Measurements from ENCODE around the gene SEC31B.

The SEC31B gene

GRCh38 chr10:100535715-100536353 lies 16.2 kb upstream of the SEC31B start, which contains the start of gene HIF1AN (continued):
- TF ChIP-seq ZFP37 (tag by site-specific recombination; IDR thresholded peaks at IDR 0.05) (no peak), SETDB1 (IDR thresholded peaks at IDR 0.05; ENCODE audit: insufficient read length, low read length) (no peak), BCL11A (tag by site-specific recombination; IDR thresholded peaks at IDR 0.05; ENCODE audit: low read depth) (no peak), ZBTB8A (tag by site-specific recombination; IDR thresholded peaks at IDR 0.05) (peak; percentile 79), PRDM10 (tag by site-specific recombination; IDR thresholded peaks at IDR 0.05) (peak; percentile 64), ELK4 (IDR thresholded peaks at IDR 0.05; ENCODE audit: borderline replicate concordance, low read depth, low read length) (peak; percentile 32; the same call in 1 of the 2 replicates), REPIN1 (tag by site-specific recombination; IDR thresholded peaks at IDR 0.05; ENCODE audit: low read depth) (peak; percentile 78), ZNF624 (tag by site-specific recombination; IDR thresholded peaks at IDR 0.05) (no peak), WT1 (tag by site-specific recombination; IDR thresholded peaks at IDR 0.05) (no peak; the same call in 1 of the 2 replicates), ZNF645 (tag by site-specific recombination; IDR thresholded peaks at IDR 0.05) (no peak), ZNF121 (tag by site-specific recombination; IDR thresholded peaks at IDR 0.05) (no peak), ZNF280C (tag by site-specific recombination; IDR thresholded peaks at IDR 0.05) (no peak), ZNF776 (tag by site-specific recombination; IDR thresholded peaks at IDR 0.05; ENCODE audit: borderline replicate concordance) (no peak), ZNF621 (tag by site-specific recombination; IDR thresholded peaks at IDR 0.05) (no peak), KLF1 (tag by site-specific recombination; IDR thresholded peaks at IDR 0.05) (peak; percentile 59), ZNF560 (tag by site-specific recombination; IDR thresholded peaks at IDR 0.05; ENCODE audit: borderline replicate concordance) (no peak), ZBTB21 (tag by site-specific recombination; IDR thresholded peaks at IDR 0.05) (peak; percentile 78), ZBTB10 (tag by site-specific recombination; IDR thresholded peaks at IDR 0.05) (peak; percentile 98), ZNF175 (tag by site-specific recombination; IDR thresholded peaks at IDR 0.05) (no peak), ZNF488 (tag by site-specific recombination; IDR thresholded peaks at IDR 0.05) (no peak), ZNF18 (tag by site-specific recombination; IDR thresholded peaks at IDR 0.05) (no peak), ZXDB (tag by site-specific recombination; IDR thresholded peaks at IDR 0.05) (peak; percentile 95), BCL6B (tag by site-specific recombination; IDR thresholded peaks at IDR 0.05) (no peak), ZNF16 (tag by site-specific recombination; IDR thresholded peaks at IDR 0.05; ENCODE audit: low read depth) (no peak), ZNF514 (tag by site-specific recombination; IDR thresholded peaks at IDR 0.05) (no peak)

Measured in HEK293 (cell line).